NCI-H748 treated with DMSO at 0.1 percent for 48 hours (cell line): ENCODE results near the gene KDM3B.

ENCODE experiments used
- DNase-seq: peaks from one replicate; lab custom pipeline; 2025; lab: John Stamatoyannopoulos, UW

Gene KDM3B

GRCh38 chr5:138450971-138451370 is 98.5 kb downstream of the KDM3B start:
- DNase-seq: no peak

DNA sequence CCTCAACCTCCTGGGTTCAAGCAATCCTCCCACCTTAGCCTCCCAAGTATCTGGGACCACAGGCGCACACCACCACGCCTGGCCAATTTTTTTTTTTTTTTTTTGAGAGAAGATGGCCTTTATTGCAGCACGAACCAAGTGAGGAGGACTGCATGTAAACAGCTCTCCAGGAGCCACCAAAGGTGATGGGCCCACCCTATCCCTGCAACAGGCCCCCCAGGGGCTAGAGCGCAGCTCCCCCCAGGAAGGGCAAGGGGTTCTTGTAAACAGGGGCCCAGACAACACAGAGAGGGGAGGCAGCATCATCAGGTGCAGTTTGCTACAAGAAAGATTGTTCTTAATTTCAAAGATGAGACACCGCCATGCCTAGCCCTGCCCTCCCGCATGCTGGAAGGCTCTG is 100.2 kb downstream of the KDM3B start:
- DNase-seq: no peak

GRCh38 chr5:138453590-138453989 is 101.1 kb downstream of the KDM3B start:
- no peak for DNase-seq

DNA sequence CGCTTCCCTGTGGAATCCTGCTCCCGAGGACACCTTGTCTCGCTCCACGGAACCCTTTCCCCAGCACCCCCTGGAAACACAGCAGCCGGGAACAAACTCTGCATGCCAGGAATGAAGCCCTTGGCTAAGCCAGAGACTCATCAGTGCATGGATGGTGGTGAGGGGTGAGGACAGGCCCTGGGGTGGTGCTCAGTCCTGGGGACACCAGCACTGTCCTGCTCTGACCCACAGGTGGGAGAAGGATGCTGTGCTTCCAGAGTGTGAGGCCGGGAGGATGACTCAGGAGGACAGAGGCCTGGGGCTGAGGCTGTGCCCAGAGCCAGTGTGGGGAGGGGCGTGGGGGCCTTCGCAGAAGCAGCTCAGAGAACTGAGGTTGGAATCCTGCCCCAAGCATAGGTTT is 101.6 kb downstream of the KDM3B start:
- DNase-seq: no peak

- no peak for DNase-seq
Observed at GRCh38 chr5:138455232-138455930, 102.9 kb downstream of the KDM3B start.

DNA sequence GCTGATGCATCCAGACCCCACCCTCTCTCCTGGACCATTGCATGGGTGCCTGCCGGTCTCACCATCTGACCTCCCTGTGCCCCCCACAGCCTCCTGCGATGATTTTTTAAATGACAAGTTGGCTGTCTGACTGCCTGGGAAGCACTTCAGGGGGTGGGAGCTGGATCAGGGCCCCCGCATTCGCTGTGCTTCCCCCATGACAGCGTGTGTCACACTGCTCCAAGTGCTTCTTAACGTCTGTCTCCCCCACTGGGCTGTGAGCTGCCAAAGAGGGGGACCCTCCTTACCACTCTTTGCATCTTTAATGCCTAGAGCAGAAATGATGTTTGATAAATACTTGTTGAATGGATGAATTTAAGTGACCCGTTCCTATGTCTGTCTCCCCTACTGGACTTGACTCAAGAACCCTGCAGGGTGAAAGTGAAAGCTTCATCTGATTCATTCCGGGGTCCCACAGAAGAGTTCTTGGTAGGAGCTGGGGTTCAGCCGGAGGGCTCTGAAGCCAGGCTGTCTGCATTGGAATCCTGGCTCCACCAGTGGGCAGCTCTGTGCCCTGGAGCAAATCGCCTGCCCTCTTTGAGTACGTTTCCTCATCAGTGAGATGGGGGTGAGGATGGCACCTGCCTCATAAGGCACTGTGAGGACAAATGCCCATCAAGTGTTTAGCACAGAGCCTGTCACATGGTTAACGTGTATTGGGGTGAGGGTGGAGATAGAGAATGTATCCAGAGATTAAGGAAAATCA is 105.2 kb downstream of the KDM3B start:
- DNase-seq: no peak

DNA sequence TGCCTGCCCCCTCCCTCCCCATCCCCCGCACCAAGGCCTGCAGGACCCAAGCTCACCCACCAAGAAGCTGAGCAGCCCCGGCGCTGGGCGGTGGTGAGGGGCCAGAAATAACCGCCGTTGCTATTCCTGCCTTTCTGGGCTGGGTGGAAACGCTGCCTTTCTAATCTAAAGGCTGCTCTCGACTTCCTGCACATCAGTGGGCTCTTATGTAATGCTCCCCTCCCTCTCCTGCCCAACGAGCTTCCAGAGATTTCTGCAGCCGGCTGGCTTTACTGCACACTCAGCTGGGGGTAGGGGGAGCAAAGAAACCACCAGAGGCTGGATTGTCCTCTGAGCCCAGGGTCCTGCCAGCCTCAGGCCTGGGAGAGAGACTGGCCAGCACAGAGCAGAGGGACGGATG is 105.9 kb downstream of the KDM3B start:
- no peak for DNase-seq

GRCh38 chr5:138458856-138459255 is 106.4 kb downstream of the KDM3B start:
- no peak for DNase-seq

GRCh38 chr5:138459311-138459933 is 106.9 kb downstream of the KDM3B start:
- DNase-seq: no peak

DNA sequence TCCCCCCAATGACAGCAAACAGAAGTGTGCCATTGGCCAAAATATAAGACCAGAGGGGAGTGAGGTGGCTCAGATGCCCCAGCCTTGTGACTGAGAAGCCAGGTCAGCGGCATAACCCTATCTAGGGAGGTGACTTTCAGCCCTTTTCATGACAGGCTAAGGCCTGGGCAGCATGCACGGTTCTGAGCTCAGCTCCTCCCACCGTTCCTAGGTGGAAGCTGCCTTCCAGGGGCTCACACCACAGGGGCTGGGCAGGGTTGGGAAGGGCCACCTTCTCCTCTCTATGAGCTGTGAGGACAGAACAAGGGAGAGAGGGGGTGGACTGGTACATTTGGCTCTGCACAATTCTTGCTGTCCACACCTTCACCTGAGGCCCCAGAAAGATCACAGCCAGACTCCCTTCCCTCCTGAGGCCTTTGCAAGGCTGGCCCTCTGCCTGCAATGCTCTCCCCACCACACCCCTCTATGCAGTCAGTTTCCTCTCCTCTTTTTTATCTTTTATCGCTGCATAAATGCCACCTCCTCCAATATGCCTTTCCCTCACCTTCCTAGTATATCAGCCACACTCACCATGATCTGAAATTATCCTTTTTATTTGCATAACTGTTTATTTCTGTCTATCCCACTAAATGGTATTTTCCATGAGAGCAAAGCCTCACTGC is 107.7 kb downstream of the KDM3B start:
- DNase-seq: no peak

- no peak for DNase-seq
Observed at GRCh38 chr5:138461343-138462125, 109.0 kb downstream of the KDM3B start.

DNA sequence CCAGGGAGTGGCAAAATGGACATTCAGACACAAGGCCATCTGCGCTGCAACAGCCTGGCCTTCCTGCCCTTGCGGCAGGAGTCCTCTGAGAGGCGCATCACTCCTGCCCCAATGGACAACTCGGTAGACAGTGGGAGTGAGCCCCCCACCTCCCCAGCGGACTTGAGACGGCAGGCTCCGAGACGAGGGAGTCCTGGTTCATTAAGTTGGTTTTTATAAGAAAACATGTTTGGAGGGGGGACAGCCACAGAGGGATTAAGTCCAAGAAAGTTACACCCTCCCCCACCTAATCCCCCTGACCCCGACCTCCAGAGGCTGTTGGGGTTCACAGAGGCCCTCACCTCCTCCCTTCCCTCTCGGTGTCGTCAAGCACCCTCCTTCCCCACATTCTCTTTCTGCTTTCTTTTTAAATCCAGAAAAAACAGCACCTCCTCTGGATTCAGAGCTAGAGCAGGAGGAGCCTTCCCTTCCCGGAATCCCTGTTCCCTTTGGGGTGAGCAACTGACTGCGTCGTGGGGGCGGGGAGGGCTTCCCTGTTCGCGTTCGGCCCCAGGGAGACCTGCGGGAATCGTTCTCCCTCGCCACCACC is 111.0 kb downstream of the KDM3B start:
- DNase-seq: peak; percentile 59

DNA sequence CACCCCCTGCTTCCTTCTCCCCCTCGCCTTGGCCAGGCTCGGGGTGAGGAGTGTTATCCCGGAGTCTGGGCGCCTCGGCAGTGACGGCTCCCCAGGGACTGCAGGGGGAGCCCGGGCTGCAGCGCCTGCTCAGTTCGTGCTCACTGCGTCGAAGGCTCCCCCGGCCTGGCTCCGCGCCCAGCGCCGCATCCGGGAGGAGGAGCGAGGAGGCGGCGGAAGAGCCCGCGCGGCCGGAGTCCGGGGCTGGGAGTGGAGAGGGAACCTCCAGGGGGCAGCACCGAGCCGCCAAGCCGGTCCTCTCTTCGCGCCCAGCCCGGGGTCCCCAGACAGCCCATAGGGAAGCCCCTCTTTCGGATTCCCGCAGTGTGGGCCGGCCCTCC is 111.5 kb downstream of the KDM3B start:
- DNase-seq: peak; percentile 86

DNA sequence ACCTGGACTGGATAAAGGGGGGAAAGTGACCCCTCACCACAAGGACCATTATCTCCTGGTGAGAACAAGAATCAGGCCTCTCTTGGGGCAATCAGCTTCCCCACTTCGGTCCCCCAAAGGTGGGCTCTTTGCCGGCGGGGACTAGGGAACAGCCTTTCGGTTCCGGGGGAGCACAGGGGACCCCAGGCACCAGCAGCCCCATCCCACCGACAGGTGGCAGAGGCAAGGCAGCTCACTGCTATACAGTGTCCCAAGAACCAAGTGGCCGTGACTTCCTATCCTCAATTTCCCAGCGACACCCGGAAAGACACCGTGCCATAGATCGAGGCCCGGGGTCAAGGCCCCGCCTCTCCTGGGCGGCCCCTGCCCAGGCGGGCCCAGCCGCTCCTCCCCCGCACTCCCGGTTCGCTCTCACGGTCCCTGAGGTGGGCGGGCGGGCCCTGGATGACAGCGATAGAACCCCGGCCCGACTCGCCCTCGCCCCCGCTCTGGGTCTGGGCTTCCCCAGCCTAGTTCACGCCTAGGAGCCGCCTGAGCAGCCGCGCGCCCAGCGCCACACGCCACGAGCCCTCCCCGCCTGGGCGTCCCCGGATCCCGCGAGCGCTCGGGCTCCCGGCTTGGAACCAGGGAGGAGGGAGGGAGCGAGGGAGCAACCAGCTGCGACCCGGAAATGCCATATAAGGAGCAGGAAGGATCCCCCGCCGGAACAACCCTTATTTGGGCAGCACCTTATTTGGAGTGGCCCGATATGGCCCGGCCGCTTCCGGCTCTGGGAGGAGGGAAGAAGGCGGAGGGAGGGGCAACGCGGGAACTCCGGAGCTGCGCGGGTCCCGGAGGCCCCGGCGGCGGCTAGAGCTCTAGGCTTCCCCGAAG is 112.1 kb downstream of the KDM3B start:
- DNase-seq: peak; percentile 94

- peak; percentile 92 for DNase-seq
Observed at GRCh38 chr5:138465261-138466124, 113.0 kb downstream of the KDM3B start, which contains the start of gene EGR1. EGR1 (plus strand) TSS chr5:138465479; CDS start chr5:138465762, 283 bp downstream.

- DNase-seq: no peak
Observed at GRCh38 chr5:138466125-138466899, 113.8 kb downstream of the KDM3B start.

DNA sequence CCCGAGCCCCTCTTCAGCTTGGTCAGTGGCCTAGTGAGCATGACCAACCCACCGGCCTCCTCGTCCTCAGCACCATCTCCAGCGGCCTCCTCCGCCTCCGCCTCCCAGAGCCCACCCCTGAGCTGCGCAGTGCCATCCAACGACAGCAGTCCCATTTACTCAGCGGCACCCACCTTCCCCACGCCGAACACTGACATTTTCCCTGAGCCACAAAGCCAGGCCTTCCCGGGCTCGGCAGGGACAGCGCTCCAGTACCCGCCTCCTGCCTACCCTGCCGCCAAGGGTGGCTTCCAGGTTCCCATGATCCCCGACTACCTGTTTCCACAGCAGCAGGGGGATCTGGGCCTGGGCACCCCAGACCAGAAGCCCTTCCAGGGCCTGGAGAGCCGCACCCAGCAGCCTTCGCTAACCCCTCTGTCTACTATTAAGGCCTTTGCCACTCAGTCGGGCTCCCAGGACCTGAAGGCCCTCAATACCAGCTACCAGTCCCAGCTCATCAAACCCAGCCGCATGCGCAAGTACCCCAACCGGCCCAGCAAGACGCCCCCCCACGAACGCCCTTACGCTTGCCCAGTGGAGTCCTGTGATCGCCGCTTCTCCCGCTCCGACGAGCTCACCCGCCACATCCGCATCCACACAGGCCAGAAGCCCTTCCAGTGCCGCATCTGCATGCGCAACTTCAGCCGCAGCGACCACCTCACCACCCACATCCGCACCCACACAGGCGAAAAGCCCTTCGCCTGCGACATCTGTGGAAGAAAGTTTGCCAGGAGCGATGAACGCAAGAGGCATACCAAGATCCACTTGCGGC is 114.6 kb downstream of the KDM3B start:
- DNase-seq: no peak

DNA sequence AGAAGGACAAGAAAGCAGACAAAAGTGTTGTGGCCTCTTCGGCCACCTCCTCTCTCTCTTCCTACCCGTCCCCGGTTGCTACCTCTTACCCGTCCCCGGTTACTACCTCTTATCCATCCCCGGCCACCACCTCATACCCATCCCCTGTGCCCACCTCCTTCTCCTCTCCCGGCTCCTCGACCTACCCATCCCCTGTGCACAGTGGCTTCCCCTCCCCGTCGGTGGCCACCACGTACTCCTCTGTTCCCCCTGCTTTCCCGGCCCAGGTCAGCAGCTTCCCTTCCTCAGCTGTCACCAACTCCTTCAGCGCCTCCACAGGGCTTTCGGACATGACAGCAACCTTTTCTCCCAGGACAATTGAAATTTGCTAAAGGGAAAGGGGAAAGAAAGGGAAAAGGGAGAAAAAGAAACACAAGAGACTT is 115.2 kb downstream of the KDM3B start:
- DNase-seq: no peak
